GM12872 (cell line): Measurements from ENCODE around the gene TRIM24.

ENCODE experiments used
- TF ChIP-seq, protein P1 (sequence below): IDR thresholded peaks from 3 replicates; pipeline ENCODE4 v1.5.1; 2011; ENCODE audit warnings: low read depth, mild to moderate bottlenecking, low read length, moderate library complexity; ENCODE audit not compliant: insufficient read depth

The TRIM24 gene

DNA sequence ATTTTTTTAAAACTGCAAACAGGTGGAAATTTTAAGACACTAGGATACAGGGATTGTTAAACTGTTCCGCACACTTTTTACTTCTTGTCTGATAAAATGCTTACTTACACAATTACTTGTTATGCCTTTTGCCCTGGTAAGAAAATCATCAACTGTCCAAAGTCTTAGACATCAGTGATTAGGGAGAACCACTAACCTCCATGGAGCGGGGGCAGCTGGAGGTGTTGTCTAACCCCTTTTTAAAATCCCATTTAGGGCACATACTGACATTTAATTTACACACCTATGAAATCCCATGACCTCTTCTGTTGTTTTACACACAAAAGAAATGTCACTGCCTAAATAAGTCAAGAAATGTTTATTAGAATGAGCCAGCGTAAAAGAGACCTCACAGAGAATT lies 65.7 kb downstream of the TRIM24 start:
- TF ChIP-seq, protein P1, sequence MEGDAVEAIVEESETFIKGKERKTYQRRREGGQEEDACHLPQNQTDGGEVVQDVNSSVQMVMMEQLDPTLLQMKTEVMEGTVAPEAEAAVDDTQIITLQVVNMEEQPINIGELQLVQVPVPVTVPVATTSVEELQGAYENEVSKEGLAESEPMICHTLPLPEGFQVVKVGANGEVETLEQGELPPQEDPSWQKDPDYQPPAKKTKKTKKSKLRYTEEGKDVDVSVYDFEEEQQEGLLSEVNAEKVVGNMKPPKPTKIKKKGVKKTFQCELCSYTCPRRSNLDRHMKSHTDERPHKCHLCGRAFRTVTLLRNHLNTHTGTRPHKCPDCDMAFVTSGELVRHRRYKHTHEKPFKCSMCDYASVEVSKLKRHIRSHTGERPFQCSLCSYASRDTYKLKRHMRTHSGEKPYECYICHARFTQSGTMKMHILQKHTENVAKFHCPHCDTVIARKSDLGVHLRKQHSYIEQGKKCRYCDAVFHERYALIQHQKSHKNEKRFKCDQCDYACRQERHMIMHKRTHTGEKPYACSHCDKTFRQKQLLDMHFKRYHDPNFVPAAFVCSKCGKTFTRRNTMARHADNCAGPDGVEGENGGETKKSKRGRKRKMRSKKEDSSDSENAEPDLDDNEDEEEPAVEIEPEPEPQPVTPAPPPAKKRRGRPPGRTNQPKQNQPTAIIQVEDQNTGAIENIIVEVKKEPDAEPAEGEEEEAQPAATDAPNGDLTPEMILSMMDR: no peak

DNA sequence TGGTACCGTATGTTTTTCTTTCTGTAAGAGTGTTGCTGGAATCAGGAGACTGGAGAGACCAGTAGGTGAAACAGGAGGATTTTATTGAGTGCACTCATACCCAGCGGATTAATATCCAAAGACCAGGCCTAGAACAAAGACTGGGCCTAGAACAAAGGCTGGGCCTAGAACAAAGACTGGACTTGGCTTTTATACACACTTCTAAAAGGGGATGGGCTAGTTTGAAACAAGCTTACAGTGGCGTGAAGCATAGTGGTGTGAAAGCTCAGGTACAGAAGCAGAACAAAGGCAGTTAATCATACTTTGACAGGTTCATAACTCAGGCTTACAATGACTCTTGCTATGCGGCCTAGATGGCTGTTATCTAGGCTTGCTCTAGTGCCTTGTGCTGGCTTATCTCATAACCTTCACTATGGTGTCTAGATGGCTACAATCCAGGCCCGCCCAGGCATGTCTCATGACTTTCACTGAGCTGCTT lies 67.7 kb downstream of the TRIM24 start:
- TF ChIP-seq, protein P1: no peak

DNA sequence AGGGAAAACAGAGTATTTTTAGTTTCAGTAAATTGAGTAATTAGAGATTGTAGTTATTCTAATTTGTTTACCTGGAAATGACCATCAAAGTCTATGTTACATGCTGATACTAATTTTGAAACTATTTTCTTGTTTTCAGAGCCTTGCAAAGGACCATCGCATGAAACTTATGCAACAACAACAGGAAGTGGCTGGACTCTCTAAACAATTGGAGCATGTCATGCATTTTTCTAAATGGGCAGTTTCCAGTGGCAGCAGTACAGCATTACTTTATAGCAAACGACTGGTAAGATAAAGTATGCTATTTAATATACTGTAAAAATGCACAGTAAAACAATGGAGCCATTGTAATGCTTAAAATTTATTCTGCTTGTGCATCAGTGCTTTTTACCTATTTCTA lies 78.5 kb downstream of the TRIM24 start:
- TF ChIP-seq, protein P1: no peak

DNA sequence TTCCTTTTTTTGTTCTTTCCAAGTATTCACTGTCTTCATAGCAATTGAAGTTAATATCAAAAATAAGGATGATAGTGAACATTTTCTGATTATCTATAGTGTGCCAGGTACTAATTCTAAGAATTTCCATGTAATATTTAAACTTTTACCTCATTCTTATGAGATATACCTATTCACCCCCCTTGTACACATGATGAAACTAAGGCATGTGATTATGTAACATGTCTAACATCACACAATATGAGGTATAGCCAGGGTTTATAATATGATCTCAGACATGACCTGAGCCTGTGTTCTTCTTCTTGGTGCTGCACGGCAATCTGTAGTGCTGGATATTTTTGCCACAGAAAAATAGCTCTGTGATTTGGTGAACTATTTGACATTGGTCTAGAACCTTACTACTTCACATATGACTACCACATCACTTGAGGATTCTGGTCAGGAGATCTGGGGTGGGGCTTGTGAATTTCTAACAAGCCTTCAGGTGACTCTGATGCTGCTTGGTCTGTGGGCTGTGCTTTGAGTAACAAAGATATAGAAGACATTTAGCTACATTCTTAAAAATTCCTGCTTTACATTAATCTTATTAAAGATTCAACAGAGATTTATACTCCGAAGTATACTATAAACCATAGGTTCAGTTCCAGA lies 79.1 kb downstream of the TRIM24 start:
- TF ChIP-seq, protein P1: no peak

DNA sequence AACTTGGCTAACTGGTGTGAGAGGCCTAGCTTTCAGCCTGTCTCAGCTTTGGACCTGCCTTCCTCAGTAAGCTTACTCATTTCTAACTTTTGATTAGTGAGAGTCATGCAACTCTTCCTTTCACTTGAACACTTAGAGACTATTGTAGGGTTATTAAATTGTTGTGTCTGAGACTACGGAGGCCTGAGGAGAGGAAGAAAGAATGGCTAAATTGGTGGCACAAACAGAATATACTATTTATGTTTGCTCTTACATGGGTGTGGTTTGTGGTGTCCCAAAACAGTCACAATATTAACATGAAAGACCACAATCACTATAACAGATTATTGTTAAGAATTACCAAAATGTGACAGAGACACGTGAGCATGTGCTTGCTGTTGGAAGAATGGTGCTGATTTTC lies 82.1 kb downstream of the TRIM24 start:
- TF ChIP-seq, protein P1: no peak

DNA sequence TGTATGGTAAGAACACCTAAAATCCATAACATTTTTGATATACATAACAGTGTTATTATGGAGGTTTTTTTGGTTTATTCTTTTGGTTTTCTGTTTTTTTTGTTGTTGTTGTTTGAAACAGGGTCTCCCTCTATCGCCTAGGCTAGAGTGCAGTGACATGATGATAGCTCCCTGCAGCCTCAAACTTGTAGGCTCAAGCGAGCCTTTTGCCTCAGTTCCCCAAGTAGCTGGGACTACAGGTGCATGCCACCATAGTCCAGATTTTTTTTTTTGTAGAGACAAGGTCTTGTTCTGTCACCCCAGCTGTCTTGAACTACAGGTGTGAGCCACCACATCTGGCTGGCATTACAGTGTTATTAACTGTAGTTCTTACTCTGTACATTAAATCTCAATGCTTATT lies 83.7 kb downstream of the TRIM24 start:
- TF ChIP-seq, protein P1: no peak

DNA sequence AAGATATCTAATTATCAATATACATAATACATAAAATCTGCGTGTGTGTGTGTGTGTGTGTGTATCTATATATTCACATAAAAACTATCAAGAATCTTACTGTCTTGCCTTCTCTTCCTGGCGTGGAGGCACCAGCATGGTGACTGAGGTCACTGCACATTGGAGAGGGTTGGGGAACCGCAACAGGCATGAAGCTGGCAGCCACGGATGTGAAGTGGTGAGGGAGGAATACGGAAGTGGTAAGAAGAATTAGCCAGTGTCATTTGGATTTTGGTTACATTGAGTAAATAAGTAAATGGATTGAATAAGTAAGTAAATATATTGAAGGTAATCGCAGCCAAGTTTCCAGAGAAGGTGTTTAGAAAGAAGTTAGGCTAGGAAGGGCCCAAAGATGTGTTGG lies 85.1 kb downstream of the TRIM24 start:
- TF ChIP-seq, protein P1: no peak
